H1 (cell line): Measurements from ENCODE around the gene EEF1AKMT1. TPM values are rescaled to one million over a fixed set of nuclear protein-coding genes. Genes with fewer than 3 reads are reported as not detected.

ENCODE experiments used
- ATF3 ChIP-seq: IDR thresholded peaks from 2 replicates; pipeline ENCODE4 v1.6.1; 2011; ENCODE audit warnings: low read depth, mild to moderate bottlenecking, low read length; ENCODE audit not compliant: insufficient read depth
- BCL11A ChIP-seq, 2 experiments: IDR thresholded peaks; one replicate each; pipeline ENCODE4 v1.6.1; 2011; ENCODE audit warnings: low read depth in 2 of 2, low read length in 2 of 2, mild to moderate bottlenecking in 2 of 2
- SIX5 ChIP-seq: IDR thresholded peaks from 2 replicates; pipeline ENCODE4 v1.6.1; 2011; ENCODE audit warnings: mild to moderate bottlenecking, low read depth, low read length
- polyA plus RNA-seq, 7 experiments: library from polyadenylated mRNA; depleted of rRNA in 3 of 7; stranded (reverse) in 5 of 7; unstranded in 2 of 7; fragments of >200 nt in 5 of 7; fragments of 200-250 nt in 2 of 7; gene quantifications; 1 replicate in 5 of 7; 2 replicates in 1 of 7; 4 replicates in 1 of 7; pipeline versions ENCODE4 v1.2.1 to v1.2.3, GENCODE V29; 2011 to 2013; ENCODE audit warnings: missing spikeins in 2 of 7, mixed read lengths in 2 of 7
- total RNA-seq: library from RNA; stranded (reverse); fragmentation: NEBNext Ultra II Directional; extraction: Animal tissue kit (Norgen Biotek cat#: 25700); gene quantifications from 2 replicates; pipeline ENCODE4 v1.2.1, GENCODE V29; 2021
- TF ChIP-seq, protein P1 (sequence below): fragments of 300-600 bp; sonication (generic); IDR thresholded peaks from 2 replicates; pipeline ENCODE4 v1.7.1; 2012; ENCODE audit warnings: low read length, moderate library complexity, mild to moderate bottlenecking, inconsistent platforms; ENCODE audit not compliant: insufficient replicate concordance

Gene EEF1AKMT1
- total and polyA plus RNA-seq, 2 of the 8 experiments (the other 6 are each of a cell fraction or from before 2014, with no cell fraction given) = 3.1 to 4.1 TPM

DNA sequence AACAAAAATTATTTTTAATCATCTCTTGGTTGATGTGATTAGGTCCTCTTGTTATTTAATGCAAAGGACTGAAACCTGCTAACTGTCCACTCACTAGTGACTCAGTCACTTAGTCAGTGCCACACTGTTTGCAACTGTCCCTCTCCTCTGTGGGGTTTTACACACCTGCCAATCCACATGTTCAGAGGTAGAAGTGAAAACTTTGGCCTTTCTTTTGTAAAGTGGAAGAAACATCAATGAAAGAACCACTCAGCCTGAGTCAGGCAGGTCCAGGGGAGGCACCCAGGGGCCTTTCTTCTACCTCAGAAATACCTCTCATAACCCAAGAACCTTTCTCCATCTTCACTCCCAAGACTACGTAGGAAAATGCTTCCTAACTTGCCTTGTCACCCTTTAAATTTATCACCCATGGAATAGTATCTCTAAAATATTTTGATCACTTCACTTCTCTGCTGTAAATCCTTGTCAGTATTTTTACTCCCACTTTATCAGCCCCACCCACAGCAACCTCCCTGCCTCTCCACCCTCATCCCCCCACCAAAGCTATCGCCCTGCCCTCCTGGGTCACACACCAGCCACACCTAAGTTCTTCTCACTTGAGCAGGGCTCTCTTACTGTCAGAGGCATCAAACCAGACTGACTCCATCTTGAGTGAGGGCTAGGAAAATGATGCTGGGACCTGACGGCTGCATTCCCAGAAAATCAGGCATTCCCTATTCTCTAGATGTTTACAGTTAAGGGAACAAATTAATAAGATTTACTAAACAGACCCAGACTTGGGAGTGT lies 29.6 kb upstream of the EEF1AKMT1 start (continued):
- TF ChIP-seq, protein P1, sequence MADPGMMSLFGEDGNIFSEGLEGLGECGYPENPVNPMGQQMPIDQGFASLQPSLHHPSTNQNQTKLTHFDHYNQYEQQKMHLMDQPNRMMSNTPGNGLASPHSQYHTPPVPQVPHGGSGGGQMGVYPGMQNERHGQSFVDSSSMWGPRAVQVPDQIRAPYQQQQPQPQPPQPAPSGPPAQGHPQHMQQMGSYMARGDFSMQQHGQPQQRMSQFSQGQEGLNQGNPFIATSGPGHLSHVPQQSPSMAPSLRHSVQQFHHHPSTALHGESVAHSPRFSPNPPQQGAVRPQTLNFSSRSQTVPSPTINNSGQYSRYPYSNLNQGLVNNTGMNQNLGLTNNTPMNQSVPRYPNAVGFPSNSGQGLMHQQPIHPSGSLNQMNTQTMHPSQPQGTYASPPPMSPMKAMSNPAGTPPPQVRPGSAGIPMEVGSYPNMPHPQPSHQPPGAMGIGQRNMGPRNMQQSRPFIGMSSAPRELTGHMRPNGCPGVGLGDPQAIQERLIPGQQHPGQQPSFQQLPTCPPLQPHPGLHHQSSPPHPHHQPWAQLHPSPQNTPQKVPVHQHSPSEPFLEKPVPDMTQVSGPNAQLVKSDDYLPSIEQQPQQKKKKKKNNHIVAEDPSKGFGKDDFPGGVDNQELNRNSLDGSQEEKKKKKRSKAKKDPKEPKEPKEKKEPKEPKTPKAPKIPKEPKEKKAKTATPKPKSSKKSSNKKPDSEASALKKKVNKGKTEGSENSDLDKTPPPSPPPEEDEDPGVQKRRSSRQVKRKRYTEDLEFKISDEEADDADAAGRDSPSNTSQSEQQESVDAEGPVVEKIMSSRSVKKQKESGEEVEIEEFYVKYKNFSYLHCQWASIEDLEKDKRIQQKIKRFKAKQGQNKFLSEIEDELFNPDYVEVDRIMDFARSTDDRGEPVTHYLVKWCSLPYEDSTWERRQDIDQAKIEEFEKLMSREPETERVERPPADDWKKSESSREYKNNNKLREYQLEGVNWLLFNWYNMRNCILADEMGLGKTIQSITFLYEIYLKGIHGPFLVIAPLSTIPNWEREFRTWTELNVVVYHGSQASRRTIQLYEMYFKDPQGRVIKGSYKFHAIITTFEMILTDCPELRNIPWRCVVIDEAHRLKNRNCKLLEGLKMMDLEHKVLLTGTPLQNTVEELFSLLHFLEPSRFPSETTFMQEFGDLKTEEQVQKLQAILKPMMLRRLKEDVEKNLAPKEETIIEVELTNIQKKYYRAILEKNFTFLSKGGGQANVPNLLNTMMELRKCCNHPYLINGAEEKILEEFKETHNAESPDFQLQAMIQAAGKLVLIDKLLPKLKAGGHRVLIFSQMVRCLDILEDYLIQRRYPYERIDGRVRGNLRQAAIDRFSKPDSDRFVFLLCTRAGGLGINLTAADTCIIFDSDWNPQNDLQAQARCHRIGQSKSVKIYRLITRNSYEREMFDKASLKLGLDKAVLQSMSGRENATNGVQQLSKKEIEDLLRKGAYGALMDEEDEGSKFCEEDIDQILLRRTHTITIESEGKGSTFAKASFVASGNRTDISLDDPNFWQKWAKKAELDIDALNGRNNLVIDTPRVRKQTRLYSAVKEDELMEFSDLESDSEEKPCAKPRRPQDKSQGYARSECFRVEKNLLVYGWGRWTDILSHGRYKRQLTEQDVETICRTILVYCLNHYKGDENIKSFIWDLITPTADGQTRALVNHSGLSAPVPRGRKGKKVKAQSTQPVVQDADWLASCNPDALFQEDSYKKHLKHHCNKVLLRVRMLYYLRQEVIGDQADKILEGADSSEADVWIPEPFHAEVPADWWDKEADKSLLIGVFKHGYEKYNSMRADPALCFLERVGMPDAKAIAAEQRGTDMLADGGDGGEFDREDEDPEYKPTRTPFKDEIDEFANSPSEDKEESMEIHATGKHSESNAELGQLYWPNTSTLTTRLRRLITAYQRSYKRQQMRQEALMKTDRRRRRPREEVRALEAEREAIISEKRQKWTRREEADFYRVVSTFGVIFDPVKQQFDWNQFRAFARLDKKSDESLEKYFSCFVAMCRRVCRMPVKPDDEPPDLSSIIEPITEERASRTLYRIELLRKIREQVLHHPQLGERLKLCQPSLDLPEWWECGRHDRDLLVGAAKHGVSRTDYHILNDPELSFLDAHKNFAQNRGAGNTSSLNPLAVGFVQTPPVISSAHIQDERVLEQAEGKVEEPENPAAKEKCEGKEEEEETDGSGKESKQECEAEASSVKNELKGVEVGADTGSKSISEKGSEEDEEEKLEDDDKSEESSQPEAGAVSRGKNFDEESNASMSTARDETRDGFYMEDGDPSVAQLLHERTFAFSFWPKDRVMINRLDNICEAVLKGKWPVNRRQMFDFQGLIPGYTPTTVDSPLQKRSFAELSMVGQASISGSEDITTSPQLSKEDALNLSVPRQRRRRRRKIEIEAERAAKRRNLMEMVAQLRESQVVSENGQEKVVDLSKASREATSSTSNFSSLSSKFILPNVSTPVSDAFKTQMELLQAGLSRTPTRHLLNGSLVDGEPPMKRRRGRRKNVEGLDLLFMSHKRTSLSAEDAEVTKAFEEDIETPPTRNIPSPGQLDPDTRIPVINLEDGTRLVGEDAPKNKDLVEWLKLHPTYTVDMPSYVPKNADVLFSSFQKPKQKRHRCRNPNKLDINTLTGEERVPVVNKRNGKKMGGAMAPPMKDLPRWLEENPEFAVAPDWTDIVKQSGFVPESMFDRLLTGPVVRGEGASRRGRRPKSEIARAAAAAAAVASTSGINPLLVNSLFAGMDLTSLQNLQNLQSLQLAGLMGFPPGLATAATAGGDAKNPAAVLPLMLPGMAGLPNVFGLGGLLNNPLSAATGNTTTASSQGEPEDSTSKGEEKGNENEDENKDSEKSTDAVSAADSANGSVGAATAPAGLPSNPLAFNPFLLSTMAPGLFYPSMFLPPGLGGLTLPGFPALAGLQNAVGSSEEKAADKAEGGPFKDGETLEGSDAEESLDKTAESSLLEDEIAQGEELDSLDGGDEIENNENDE = no peak
- TF ChIP-seq ATF3 (no peak), SIX5 (no peak), BCL11A (IDR thresholded peaks at IDR 0.05; ENCODE audit: low read depth in 2 of 2, low read length in 2 of 2) (no peak)
